ENCODE results near the gene NLRP6.

Gene NLRP6

GRCh38 chr11:295351-296170 is 17.4 kb downstream of the NLRP6 start (continued):
- no peak for TF ChIP-seq TSHZ2 (CRISPR knock-in tag; IDR thresholded peaks at IDR 0.05)

- no peak for ATAC-seq
- no peak for TF ChIP-seq ARNTL (CRISPR knock-in tag; IDR thresholded peaks at IDR 0.05; ENCODE audit: borderline replicate concordance, low read depth)
- no peak for TF ChIP-seq CSDC2 (CRISPR knock-in tag; IDR thresholded peaks at IDR 0.05)
- TF ChIP-seq SNAI2 (CRISPR knock-in tag; IDR thresholded peaks at IDR 0.05) = no peak
- no peak for TF ChIP-seq ESRRG (CRISPR knock-in tag; IDR thresholded peaks at IDR 0.05)
- TF ChIP-seq ZNF8 (CRISPR knock-in tag; IDR thresholded peaks at IDR 0.05) = no peak
- TF ChIP-seq ISL1 (CRISPR knock-in tag; IDR thresholded peaks at IDR 0.05) = no peak
- no peak for TF ChIP-seq ZC3H10 (CRISPR knock-in tag; IDR thresholded peaks at IDR 0.05)
- no peak for TF ChIP-seq TOX (CRISPR knock-in tag; IDR thresholded peaks at IDR 0.05; ENCODE audit: borderline replicate concordance)
- TF ChIP-seq CREB5 (CRISPR knock-in tag; IDR thresholded peaks at IDR 0.05; ENCODE audit: low read depth) = no peak
- no peak for TF ChIP-seq POU6F1 (CRISPR knock-in tag; IDR thresholded peaks at IDR 0.05; ENCODE audit: borderline replicate concordance, low read depth)
- TF ChIP-seq ZNF565 (CRISPR knock-in tag; conservative IDR thresholded peaks at IDR 0.05; ENCODE audit: low read depth) = no peak
Observed at GRCh38 chr11:296171-297050, 18.2 kb downstream of the NLRP6 start.

GRCh38 chr11:297051-297585 is 18.9 kb downstream of the NLRP6 start:
- no peak for ATAC-seq

More at GRCh38 chr11:297051-297585, 18.9 kb downstream of the NLRP6 start:
- TF ChIP-seq TOX (CRISPR knock-in tag; IDR thresholded peaks at IDR 0.05; ENCODE audit: borderline replicate concordance) (no peak), ESRRG (CRISPR knock-in tag; IDR thresholded peaks at IDR 0.05) (no peak), ZNF70 (CRISPR knock-in tag; IDR thresholded peaks at IDR 0.05) (no peak), SNAI2 (CRISPR knock-in tag; IDR thresholded peaks at IDR 0.05) (no peak), ZNF8 (CRISPR knock-in tag; IDR thresholded peaks at IDR 0.05) (no peak), CSRNP3 (CRISPR knock-in tag; IDR thresholded peaks at IDR 0.05) (no peak), PATZ1 (CRISPR knock-in tag; IDR thresholded peaks at IDR 0.05; ENCODE audit: borderline replicate concordance) (no peak), TCF4 (CRISPR knock-in tag; IDR thresholded peaks at IDR 0.05; ENCODE audit: borderline replicate concordance) (no peak), ZNF565 (CRISPR knock-in tag; conservative IDR thresholded peaks at IDR 0.05; ENCODE audit: low read depth) (no peak), ISL1 (CRISPR knock-in tag; IDR thresholded peaks at IDR 0.05) (no peak), ARNTL (CRISPR knock-in tag; IDR thresholded peaks at IDR 0.05; ENCODE audit: borderline replicate concordance, low read depth) (no peak), CREB5 (CRISPR knock-in tag; IDR thresholded peaks at IDR 0.05; ENCODE audit: low read depth) (no peak)

Measured in SK-N-SH treated with all-trans-retinoic acid at 6 μM for 48 hours (cell line).